ENCODE measurements around the gene SYNPO2. TPM values are rescaled to one million over a fixed set of nuclear protein-coding genes. Genes with fewer than 3 reads are reported as not detected.
A peak's percentile ranks its signal among the peaks of the same experiment; 100 is the strongest.
"Not testable (repeated sequence)": the region's sequence is repeated elsewhere in the genome, so short reads cannot be mapped to it uniquely, and the experiment has no call there.

The SYNPO2 gene
- total RNA-seq, 1 donor from 2014 or later, result 206 TPM

DNA sequence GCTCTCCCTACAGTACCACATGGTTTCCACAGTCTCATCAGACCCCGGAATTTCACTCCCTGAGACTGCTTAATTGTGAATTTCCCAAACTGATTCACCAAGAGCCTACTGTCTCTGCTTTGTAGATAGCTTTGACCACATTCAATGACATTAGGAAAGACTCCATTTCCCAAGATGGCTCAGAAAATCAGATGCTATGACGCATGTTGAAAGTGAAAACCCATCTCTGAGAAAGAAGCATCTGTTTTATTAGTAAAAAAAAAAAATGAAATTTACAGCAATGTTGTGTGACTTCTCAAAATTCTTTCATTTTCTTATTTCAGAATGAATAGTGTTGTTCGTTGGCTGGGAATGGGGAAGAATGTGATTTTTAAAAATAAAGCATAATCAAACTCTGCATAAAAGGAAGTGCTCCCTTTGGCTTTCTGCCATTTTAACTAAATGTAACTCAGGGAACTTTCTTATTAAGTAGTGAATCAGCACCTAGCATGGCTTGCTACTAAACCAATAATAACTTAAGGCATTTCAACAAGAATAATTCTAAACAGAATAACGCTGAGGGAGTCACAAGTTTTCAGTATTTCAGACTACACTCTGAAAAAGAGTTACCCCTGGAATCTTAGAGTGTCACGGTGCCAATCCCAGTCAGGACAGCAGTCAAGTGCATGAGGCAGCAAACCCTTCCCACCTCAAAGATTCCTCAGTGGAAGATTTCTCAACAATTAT, 149.6 kb downstream of the SYNPO2 start:
- DNase-seq (ENCODE audit: missing footprints), result no peak
- intact Hi-C loops (cut with DNase I), result loop anchor here (10.0 kb wide), 1 partner anchor 273 kb away; no protein-coding TSS in a partner anchor
- ATAC-seq, result no peak

DNA sequence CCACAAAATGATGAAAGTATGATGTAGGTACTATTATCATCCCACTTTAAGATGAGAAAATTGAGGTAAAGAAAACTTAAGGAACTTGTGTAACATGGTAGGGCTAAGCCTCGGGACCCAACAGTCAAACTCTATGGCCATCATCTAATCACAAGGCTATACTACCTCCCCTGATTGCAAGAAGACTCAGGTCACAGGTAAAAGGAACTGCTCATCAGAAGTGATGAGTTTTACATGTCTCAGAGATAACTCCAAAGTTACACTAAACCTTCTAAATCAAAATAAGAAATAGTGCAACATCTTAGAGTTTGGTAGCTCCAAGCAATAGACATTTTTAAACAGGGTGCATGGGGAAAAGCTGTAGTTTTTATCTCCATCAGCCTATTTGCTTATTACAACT, 150.5 kb downstream of the SYNPO2 start:
- ATAC-seq (no peak), DNase-seq (ENCODE audit: missing footprints) (no peak)
- intact Hi-C loops (cut with DNase I), result loop anchor here (10.0 kb wide), 1 partner anchor 274 kb away; no protein-coding TSS in a partner anchor

DNA sequence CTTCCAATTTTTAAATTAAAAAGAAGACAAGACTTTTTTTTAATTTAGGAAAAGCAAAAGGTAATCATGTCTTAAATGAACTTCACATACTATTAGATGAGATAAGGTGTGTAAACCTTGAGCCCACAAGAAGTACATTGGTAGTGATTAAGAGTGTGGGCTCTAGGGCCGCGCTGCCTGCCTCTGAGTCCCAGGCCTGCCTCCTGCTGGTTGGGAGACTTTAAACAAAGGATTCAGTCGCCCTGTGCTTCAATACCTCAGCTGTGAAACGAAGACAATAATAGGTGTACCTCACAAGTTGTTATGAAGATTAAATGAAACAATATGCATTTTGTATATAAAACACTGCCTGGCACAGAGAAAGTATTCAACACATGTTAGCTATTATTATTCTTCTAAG, 151.1 kb downstream of the SYNPO2 start:
- intact Hi-C loops (cut with DNase I), result loop anchor here (5.0 to 10.0 kb wide), 4 partner anchors 57 to 297 kb away; no protein-coding TSS in a partner anchor
- no peak for ATAC-seq
- no peak for DNase-seq (ENCODE audit: missing footprints)

DNA sequence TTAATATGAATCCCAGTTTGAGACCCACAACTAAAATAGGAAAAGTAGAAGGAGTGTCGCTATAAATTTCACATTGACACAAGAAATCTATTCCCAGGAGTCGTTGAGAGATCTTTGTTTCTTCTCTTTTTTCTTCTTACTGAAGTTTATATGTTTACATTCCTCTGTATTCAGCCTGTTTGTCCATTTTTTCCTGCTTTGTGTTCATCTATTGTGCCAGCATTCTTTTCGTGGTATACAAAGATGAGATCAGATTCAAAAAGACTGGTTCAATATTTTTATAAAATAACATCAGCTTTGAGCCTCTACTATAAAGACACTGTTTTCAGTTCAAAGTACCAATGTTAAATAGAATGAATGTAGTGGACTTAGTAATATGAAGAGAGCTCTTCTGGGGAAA, 151.6 kb downstream of the SYNPO2 start:
- ATAC-seq, result no peak
- intact Hi-C loops (cut with DNase I), result loop anchor here (5.0 kb wide), 3 partner anchors 58 to 298 kb away; no protein-coding TSS in a partner anchor
- no peak for DNase-seq (ENCODE audit: missing footprints)

DNA sequence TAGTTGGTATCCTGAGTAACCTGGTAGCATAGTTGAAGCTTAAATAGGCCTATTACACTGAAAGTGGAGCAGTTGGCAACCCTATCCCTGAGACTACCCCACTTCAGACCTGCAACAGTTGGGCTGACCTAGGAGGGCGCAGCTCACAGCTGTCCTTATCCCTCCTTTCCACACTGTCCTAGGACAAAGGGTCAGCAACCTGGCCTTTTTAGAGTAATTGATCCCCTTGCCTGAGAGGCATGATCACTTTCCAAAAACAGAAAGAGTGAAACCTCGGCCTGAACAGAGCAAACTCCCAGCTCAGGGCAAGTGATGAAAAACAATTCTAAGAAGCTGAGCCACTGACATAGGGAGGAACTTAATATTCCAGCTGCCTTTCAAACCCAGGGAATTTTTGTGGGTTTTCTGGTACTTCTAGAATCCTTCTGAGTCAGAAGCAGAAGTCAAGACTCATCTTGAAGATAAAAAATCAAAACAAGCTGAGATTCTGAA, 152.1 kb downstream of the SYNPO2 start:
- peak; percentile 60 for ATAC-seq
- no peak for DNase-seq (ENCODE audit: missing footprints)
- intact Hi-C loops (cut with DNase I), result loop anchor here (5.0 kb wide), 3 partner anchors 58 to 298 kb away; no protein-coding TSS in a partner anchor

DNA sequence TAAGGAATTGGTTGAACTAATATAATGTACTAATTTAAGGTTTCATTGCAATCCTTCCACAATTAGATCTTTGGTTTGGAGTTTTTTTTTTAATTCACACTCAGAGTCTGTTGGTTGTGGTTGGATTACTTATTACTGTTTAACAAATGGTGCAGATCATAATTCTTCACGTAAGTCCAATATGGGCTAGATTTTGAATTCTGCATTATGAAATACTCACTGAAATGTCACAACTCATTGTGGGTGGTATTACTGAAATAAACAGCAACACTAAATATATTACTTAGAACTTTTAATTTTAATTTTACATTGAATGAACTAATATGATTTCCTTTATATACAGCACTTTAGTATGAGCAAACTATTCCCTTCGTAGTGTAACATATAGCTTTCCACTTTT, 152.7 kb downstream of the SYNPO2 start:
- no peak for ATAC-seq
- no peak for DNase-seq (ENCODE audit: missing footprints)
- intact Hi-C loops (cut with DNase I), result loop anchor here (5.0 kb wide), 3 partner anchors 59 to 299 kb away; no protein-coding TSS in a partner anchor

DNA sequence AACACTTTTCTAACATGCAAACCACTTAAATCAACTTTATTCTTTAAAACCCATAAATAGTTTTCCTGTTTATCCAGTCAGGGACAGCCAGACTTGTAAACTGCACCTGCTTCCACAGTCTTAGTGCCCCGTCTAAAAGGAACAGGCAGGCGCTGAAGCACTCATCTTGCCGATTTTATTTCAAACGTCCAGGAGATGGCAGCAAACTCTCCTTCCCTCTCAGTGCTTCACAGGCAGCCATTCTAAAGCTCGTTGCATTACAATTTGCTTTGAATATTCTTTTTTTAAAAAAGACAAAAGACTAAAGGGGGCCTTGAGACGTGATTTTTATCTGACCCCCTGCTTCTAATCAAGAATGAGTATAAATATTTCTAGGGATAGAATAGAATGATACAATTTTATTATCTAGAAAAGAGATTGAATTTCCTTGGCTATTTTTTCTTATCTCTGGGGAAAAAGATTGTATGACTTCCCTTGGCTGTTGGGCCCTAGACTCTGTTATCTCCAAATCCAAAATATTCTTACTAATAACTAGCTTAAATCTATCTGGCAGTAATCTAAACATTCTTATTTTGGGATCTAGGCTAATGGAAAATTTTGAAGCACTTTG, 153.4 kb downstream of the SYNPO2 start:
- DNase-seq (ENCODE audit: missing footprints) (no peak), ATAC-seq (peak; percentile 62)
- intact Hi-C loops (cut with DNase I), result loop anchor here (5.0 kb wide), 3 partner anchors 60 to 300 kb away; no protein-coding TSS in a partner anchor

DNA sequence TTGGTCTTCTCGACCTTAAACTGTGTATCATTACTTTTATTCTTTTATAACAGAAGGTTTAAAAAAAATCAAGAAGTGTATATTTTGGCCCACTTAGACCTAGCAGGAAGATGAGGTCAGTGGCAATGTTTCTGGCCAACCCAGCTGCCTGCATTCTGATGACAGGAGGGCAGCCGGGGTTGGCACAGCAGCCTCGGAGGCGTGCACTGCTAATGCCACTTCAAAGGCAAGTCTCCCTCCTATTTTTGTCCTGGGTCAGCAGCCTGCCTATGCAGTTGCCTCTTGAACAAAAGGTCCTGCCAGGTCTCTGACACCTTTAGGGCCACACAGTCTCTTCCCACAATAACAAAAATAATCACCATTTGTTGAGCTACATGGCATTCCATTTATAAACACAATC, 157.6 kb downstream of the SYNPO2 start:
- DNase-seq (ENCODE audit: missing footprints) (peak; percentile 89), ATAC-seq (peak; percentile 94)
- intact Hi-C loops (cut with DNase I), result loop anchor here (2.0 kb wide), 1 partner anchor 83 kb away; no protein-coding TSS in a partner anchor

DNA sequence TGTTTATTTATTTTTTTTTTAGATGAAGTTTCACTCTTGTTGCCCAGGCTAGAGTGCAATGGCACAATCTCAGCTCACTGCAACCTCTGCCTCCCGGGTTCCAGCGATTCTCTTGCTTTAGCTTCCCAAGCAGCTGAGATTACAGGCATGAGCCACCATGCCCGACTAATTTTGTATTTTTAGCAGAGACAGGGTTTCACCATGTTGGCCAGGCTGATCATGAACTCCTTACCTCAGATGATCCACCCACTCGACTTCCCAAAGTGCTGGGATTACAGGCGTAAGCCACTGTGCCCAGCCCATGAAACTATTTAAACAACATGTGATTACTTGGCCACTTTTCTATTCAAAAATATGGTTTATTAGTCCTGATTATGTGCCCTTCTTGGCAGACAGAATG, 158.4 kb downstream of the SYNPO2 start:
- ATAC-seq; DNase-seq (ENCODE audit: missing footprints): not testable (repeated sequence)
- intact Hi-C loops (cut with DNase I), result loop anchor here (2.0 kb wide), 1 partner anchor 82 kb away; no protein-coding TSS in a partner anchor

DNA sequence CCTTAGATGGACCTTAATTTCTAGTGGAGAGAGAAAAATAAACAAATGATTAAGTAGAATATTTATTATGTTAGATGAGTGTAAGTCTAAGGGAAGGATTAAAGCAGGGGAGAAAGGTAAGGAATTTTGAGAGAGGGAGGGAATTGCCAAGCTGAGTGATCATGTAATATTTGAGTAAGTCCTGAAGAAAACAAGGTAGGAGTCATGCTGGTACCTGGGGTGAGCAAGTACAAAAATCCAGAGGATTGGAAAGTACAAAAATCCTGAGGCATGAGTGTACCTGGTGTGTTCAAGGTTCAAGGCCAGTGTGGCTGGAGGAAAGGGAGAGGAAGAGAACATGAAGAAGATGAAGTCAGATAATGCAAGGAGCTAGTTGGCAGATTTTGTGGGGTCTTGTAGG, 159.8 kb downstream of the SYNPO2 start:
- intact Hi-C loops (cut with DNase I), result no loop called here
- no peak for DNase-seq (ENCODE audit: missing footprints)
- ATAC-seq, result no peak

DNA sequence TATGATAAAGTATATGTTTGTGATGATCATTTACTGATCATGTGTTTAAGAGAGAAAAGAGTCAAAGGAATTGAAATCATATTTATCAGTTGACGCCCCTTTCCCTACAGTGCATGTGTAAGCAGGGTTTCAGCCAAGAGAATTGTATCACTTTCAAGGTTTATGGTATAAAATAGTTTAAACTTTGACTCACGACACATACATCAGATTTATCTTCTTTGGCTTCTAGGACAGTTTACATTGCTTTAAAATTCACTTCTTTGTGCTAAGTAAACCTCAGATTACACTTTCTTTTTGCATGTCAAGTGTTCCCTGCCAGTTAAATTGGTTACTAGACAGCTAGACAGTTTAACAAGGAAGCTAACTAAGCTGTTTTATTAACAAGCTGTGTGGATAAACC, 160.7 kb downstream of the SYNPO2 start:
- intact Hi-C loops (cut with DNase I), result no loop called here
- ATAC-seq (no peak), DNase-seq (ENCODE audit: missing footprints) (no peak)

DNA sequence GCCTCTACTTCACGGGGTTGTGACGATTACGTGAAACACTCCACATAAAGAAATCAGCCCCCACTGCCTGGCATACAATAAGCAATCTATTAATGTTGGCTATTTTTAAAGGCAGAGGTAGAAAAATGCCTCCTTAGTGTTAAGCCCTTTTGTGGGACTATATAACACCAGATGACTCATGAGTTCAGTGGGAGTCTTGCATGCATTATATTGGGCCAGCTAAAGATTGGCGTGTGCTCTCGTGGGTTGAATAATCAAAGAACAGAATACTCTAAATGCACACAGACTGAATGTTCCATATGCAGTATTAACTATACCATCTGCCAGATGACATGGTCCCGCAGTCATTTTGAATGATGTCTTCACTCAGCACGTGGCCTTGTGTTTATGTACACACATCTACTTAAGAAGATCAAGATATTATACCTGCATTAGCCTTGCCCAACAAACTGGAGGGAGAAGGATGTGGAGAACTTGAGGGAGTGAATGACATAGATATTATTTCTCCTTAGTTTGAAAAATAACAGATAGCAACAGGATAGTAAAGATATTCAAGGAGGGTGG, 162.0 kb downstream of the SYNPO2 start:
- intact Hi-C loops (cut with DNase I), result no loop called here
- no peak for DNase-seq (ENCODE audit: missing footprints)
- ATAC-seq, result no peak

DNA sequence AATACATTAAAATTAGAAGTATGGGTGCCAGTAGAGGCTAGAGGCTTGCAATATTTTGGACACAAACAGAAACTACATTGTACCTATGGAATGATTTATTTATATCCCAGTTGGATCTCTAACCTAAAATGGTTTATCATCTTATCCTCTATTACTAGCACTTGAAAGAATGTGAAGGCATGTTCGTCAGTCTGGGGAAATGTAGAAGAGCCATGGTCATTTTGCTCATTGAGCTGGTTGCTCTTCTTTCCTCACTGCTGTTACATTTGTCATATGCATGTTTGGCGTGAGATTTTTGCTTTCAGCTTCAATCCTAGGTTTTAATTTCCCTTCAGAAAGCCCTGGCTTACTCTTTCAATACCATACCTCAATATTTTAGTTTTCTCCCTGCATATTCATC, 164.6 kb downstream of the SYNPO2 start:
- ATAC-seq (no peak), DNase-seq (ENCODE audit: missing footprints) (no peak)
- intact Hi-C loops (cut with DNase I), result no loop called here

DNA sequence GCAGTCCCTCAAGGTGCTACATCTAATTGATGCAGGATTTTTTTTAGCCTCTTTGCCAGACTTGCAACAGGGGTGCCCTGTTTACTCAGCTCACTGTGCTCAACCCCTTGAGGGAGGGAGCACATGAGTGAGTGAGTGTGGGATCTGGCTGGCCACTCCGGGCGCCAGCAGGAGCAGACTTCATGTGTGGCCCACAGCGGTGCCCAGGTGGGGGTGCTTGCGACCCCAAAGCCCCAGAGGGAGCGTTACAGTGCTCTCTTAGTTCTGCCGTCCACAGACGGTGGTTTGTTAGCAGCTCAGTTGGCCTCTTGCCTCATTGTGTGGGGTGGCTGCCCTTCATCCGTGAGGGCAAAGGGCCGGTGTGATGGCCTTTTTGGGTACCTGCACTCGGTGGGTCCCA, 165.3 kb downstream of the SYNPO2 start:
- intact Hi-C loops (cut with DNase I), result no loop called here
- ATAC-seq (no peak), DNase-seq (ENCODE audit: missing footprints) (no peak)

DNA sequence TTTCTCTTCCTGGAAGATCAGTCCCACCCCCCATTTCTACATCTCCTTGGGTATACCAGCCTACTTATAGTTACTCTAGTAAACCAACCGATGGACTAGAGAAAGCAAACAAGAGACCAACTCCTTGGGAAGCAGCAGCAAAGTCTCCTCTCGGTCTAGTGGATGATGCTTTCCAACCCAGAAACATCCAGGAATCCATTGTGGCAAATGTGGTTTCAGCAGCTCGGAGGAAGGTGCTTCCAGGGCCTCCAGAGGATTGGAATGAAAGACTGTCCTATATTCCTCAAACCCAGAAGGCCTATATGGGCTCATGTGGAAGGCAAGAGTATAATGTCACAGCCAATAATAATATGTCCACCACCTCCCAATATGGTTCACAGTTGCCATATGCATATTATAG, 168.8 kb downstream of the SYNPO2 start:
- DNase-seq (ENCODE audit: missing footprints) (no peak), ATAC-seq (no peak)
- intact Hi-C loops (cut with DNase I), result no loop called here

DNA sequence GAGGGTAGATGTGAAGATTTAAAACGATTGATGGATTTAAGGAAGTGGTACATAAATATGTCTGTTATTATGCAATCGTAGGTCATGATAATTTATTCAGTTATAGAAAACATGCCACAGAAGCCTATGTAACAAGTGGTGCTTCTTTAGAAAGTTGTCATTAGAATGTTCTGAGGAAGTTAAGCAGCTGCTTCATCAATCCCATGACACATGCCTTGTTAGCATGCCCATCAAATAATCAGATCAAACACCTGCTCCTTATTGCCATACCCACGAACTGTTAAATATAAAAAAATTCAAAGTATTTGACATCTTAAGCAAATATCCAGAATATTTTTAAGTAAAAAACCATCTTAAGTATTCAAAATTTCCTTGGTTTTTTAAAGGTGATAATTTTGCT, 170.6 kb downstream of the SYNPO2 start:
- intact Hi-C loops (cut with DNase I), result no loop called here
- DNase-seq (ENCODE audit: missing footprints), result no peak
- no peak for ATAC-seq

DNA sequence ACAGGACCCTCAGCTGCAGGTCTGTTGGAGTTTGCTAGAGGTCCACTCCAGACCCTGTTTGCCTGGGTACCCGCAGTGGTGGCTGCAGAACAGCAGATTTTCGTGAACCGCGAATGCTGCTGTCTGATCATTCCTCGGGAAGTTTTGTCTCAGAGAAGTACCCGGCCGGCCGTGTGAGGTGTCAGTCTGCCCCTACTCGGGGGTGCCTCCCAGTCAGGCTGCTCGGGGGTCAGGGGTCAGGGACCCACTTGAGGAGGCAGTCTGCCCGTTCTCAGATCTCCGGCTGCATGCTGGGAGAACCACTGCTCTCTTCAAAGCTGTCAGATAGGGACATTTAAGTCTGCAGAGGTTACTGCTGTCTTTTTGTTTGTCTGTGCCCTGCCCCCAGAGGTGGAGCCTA, 178.5 kb downstream of the SYNPO2 start:
- DNase-seq (ENCODE audit: missing footprints); intact Hi-C loops (cut with DNase I): not testable (repeated sequence)

DNA sequence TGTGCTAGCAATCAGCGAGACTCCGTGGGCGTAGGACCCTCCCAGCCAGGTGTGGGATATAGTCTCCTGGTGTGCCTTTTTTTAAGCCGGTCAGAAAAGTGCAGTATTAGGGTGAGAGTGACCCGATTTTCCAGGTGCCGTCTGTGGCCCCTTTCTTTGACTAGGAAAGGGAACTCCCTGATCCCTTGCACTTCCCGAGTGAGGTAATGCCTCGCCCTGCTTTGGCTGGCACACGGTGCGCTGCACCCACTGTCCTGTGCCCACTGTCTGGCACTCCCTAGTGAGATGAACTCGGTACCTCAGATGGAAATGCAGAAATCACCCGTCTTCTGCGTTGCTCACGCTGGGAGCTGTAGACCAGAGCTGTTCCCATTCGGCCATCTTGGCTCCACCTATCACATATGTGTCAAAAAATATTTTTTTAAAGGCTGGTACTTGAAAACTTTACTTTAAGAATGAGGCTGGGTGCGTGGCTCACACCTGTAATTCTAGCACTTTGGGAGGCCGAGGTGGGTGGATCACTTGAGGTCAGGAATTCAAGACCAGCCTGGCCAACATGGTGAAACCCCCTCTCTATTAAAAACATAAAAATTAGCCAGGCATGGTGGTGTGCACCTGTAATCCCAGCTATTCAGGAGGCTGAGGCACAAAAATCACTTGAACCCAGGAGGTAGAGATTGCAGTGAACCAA, 179.2 kb downstream of the SYNPO2 start:
- intact Hi-C loops (cut with DNase I); ATAC-seq; DNase-seq (ENCODE audit: missing footprints): not testable (repeated sequence)

More for the DNA sequence above, 178.5 kb downstream of the SYNPO2 start:
- ATAC-seq, result not testable (repeated sequence)

DNA sequence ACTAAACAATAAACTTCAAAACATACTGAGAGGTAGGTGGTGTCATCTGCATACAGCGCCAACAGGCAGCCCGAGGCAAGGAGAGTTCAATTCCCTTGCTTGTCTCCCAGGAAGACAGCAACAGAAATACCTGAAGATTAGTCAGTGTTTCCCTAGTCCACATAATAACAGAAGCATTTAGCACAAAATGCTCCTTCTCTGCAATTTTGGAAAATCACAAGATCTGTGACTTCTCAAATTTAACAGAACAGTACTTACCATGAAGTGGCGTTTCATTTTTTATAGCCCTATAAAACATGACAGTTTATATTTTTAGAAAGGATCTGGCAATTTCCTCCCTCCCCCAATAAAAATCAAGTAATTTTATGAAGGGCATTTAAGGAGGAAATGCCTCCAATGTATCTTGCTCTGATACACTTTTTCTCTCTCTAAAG, 179.9 kb downstream of the SYNPO2 start:
- ATAC-seq, result no peak
- intact Hi-C loops (cut with DNase I), result no loop called here
- no peak for DNase-seq (ENCODE audit: missing footprints)
